ENCODE results near the gene CECR2.

The CECR2 gene

DNA sequence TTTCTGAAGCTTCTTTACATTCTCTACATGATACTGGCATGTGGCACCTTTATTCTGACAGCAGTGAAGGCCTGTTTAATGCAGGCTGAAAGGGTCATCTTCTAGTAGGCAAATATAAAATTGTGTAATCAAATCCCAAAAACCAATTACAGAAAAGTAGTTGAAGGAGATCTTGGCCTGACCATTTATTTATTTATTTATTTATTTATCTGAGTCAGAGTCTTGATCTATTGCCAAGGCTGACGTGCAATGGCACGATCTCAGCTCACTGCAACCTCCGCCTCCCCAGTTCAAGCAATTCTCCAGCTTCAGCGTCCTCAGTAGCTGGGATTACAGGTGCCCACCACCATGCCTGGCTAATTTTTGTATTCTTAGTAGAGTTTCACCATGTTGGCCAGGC lies 22.7 kb upstream of the CECR2 start:
- H3K27me3 ChIP-seq (ENCODE audit: insufficient read depth, low read length), result no peaks in the 10 kb centered on the region
- H2BK5ac ChIP-seq (ENCODE audit: low read depth, low read length, poor library complexity), result no peak overlapping the region
- H3K79me2 ChIP-seq (ENCODE audit: control insufficient read depth, insufficient read depth, low read length, poor library complexity), result no peaks in the 10 kb centered on the region
- H2AFZ ChIP-seq (ENCODE audit: insufficient read depth, low read length, poor library complexity), result no peak overlapping the region
- no peak overlapping the region for H3K4ac ChIP-seq (ENCODE audit: low read depth, low read length)
- H3K27ac ChIP-seq (ENCODE audit: low read depth, low read length), result no peak overlapping the region
- no peak for DNase-seq
- no peak overlapping the region for H4K12ac ChIP-seq (ENCODE audit: low read depth, low read length)
- H3K4me2 ChIP-seq (ENCODE audit: low read length), result no peak overlapping the region
- no peak overlapping the region for H2BK12ac ChIP-seq (ENCODE audit: low read length)
- no peak overlapping the region for H2AK5ac ChIP-seq (ENCODE audit: low read length)
- no peaks in the 10 kb centered on the region for H3K36me3 ChIP-seq (ENCODE audit: control insufficient read depth in 1 of 2, insufficient read depth in 2 of 2, low read length in 2 of 2)
- H3K18ac ChIP-seq (ENCODE audit: low read length), result no peak overlapping the region
- H3K9me3 ChIP-seq (ENCODE audit: insufficient read depth, low read depth, low read length), result no peaks in the 10 kb centered on the region
- WGBS (ENCODE audit: extremely low coverage, insufficient coverage, insufficient read length), result no CpG with 5 or more reads among the region's 4 CpGs
- no peak overlapping the region for H3K23ac ChIP-seq (ENCODE audit: low read length)
- peaks cover 0 to 3% of the 10 kb centered on the region in 2 experiments for H3K4me1 ChIP-seq (ENCODE audit: control insufficient read depth in 1 of 2, insufficient read depth in 2 of 2, low read length in 2 of 2)
- H3K79me1 ChIP-seq (ENCODE audit: low read length), result no peaks in the 10 kb centered on the region
- no peak overlapping the region for H2BK120ac ChIP-seq (ENCODE audit: insufficient read depth, low read length, poor library complexity)
- H4K8ac ChIP-seq (ENCODE audit: low read depth, low read length), result no peak overlapping the region
- H4K91ac ChIP-seq (ENCODE audit: low read depth, low read length), result no peak overlapping the region
- no peak overlapping the region for H3K4me3 ChIP-seq (ENCODE audit: low read depth, low read length)
- no peak overlapping the region for H3K14ac ChIP-seq (ENCODE audit: low read length)
- H3K9ac ChIP-seq (ENCODE audit: low read length), result no peak overlapping the region

- no peaks in the 10 kb centered on the region for H3K9me3 ChIP-seq (ENCODE audit: insufficient read depth, low read depth, low read length)
- no peak overlapping the region for H3K4me2 ChIP-seq (ENCODE audit: low read length)
- no peaks in the 10 kb centered on the region for H3K27me3 ChIP-seq (ENCODE audit: insufficient read depth, low read length)
- no peak overlapping the region for H3K27ac ChIP-seq (ENCODE audit: low read depth, low read length)
- H3K18ac ChIP-seq (ENCODE audit: low read length), result peak overlapping the region; percentile 0
- no peak overlapping the region for H3K4me3 ChIP-seq (ENCODE audit: low read depth, low read length)
- H3K4me1 ChIP-seq (ENCODE audit: control insufficient read depth in 1 of 2, insufficient read depth in 2 of 2, low read length in 2 of 2), result peaks cover 0 to 2% of the 10 kb centered on the region in 2 experiments
- H2AFZ ChIP-seq (ENCODE audit: insufficient read depth, low read length, poor library complexity), result no peak overlapping the region
- H3K14ac ChIP-seq (ENCODE audit: low read length), result no peak overlapping the region
- no peak overlapping the region for H2AK5ac ChIP-seq (ENCODE audit: low read length)
- peak overlapping the region; percentile 3 for H4K91ac ChIP-seq (ENCODE audit: low read depth, low read length)
- DNase-seq, result peak; percentile 94 to 98
- H2BK5ac ChIP-seq (ENCODE audit: low read depth, low read length, poor library complexity), result no peak overlapping the region
- H4K12ac ChIP-seq (ENCODE audit: low read depth, low read length), result no peak overlapping the region
- no peak overlapping the region for H3K23ac ChIP-seq (ENCODE audit: low read length)
- H3K79me2 ChIP-seq (ENCODE audit: control insufficient read depth, insufficient read depth, low read length, poor library complexity), result no peaks in the 10 kb centered on the region
- no peaks in the 10 kb centered on the region for H3K79me1 ChIP-seq (ENCODE audit: low read length)
- no peak overlapping the region for H3K4ac ChIP-seq (ENCODE audit: low read depth, low read length)
- no peak overlapping the region for H3K9ac ChIP-seq (ENCODE audit: low read length)
- peak overlapping the region; percentile 1 for H2BK12ac ChIP-seq (ENCODE audit: low read length)
- WGBS (ENCODE audit: extremely low coverage, insufficient coverage, insufficient read length), result no CpG with 5 or more reads among the region's 11 CpGs
- peak overlapping the region; percentile 2 for H2BK120ac ChIP-seq (ENCODE audit: insufficient read depth, low read length, poor library complexity)
- no peak overlapping the region for H4K8ac ChIP-seq (ENCODE audit: low read depth, low read length)
- H3K36me3 ChIP-seq (ENCODE audit: control insufficient read depth in 1 of 2, insufficient read depth in 2 of 2, low read length in 2 of 2), result no peaks in the 10 kb centered on the region
These were observed 21.5 kb upstream of the CECR2 start for GRCh38 chr22:17347724-17348123.

GRCh38 chr22:17348464-17349103 lies 20.7 kb upstream of the CECR2 start:
- Histone ChIP-seq H2AFZ (ENCODE audit: insufficient read depth, low read length, poor library complexity) (no peak overlapping the region), H3K18ac (ENCODE audit: low read length) (no peak overlapping the region), H3K4me3 (ENCODE audit: low read depth, low read length) (no peak overlapping the region), H3K36me3 (ENCODE audit: control insufficient read depth in 1 of 2, insufficient read depth in 2 of 2, low read length in 2 of 2) (no peaks in the 10 kb centered on the region), H3K9me3 (ENCODE audit: insufficient read depth, low read depth, low read length) (no peaks in the 10 kb centered on the region), H3K23ac (ENCODE audit: low read length) (no peak overlapping the region), H4K12ac (ENCODE audit: low read depth, low read length) (no peak overlapping the region), H3K9ac (ENCODE audit: low read length) (no peak overlapping the region), H3K14ac (ENCODE audit: low read length) (no peak overlapping the region), H4K8ac (ENCODE audit: low read depth, low read length) (no peak overlapping the region), H3K4ac (ENCODE audit: low read depth, low read length) (no peak overlapping the region), H3K4me2 (ENCODE audit: low read length) (no peak overlapping the region), H4K91ac (ENCODE audit: low read depth, low read length) (no peak overlapping the region), H2AK5ac (ENCODE audit: low read length) (no peak overlapping the region), H2BK5ac (ENCODE audit: low read depth, low read length, poor library complexity) (no peak overlapping the region), H3K27me3 (ENCODE audit: insufficient read depth, low read length) (no peaks in the 10 kb centered on the region), H3K79me2 (ENCODE audit: control insufficient read depth, insufficient read depth, low read length, poor library complexity) (no peaks in the 10 kb centered on the region), H2BK12ac (ENCODE audit: low read length) (no peak overlapping the region), H2BK120ac (ENCODE audit: insufficient read depth, low read length, poor library complexity) (no peak overlapping the region), H3K27ac (ENCODE audit: low read depth, low read length) (no peak overlapping the region), H3K4me1 (ENCODE audit: control insufficient read depth in 1 of 2, insufficient read depth in 2 of 2, low read length in 2 of 2) (no peaks in the 10 kb centered on the region), H3K79me1 (ENCODE audit: low read length) (no peaks in the 10 kb centered on the region)
- no CpG with 5 or more reads among the region's 14 CpGs for WGBS (ENCODE audit: extremely low coverage, insufficient coverage, insufficient read length)
- peak in 1 of 2 donors; percentile 44 for DNase-seq

GRCh38 chr22:17349172-17349571 lies 20.1 kb upstream of the CECR2 start:
- Histone ChIP-seq H2BK5ac (ENCODE audit: low read depth, low read length, poor library complexity) (no peak overlapping the region), H3K9ac (ENCODE audit: low read length) (no peak overlapping the region), H3K27ac (ENCODE audit: low read depth, low read length) (no peak overlapping the region), H3K79me1 (ENCODE audit: low read length) (no peaks in the 10 kb centered on the region), H2AFZ (ENCODE audit: insufficient read depth, low read length, poor library complexity) (no peak overlapping the region), H3K4me2 (ENCODE audit: low read length) (no peak overlapping the region), H3K36me3 (ENCODE audit: control insufficient read depth in 1 of 2, insufficient read depth in 2 of 2, low read length in 2 of 2) (no peaks in the 10 kb centered on the region), H3K14ac (ENCODE audit: low read length) (no peak overlapping the region), H3K9me3 (ENCODE audit: insufficient read depth, low read depth, low read length) (no peaks in the 10 kb centered on the region), H3K4ac (ENCODE audit: low read depth, low read length) (no peak overlapping the region), H2AK5ac (ENCODE audit: low read length) (no peak overlapping the region), H3K23ac (ENCODE audit: low read length) (no peak overlapping the region), H3K79me2 (ENCODE audit: control insufficient read depth, insufficient read depth, low read length, poor library complexity) (no peaks in the 10 kb centered on the region), H4K8ac (ENCODE audit: low read depth, low read length) (no peak overlapping the region), H3K4me1 (ENCODE audit: control insufficient read depth in 1 of 2, insufficient read depth in 2 of 2, low read length in 2 of 2) (no peaks in the 10 kb centered on the region), H3K27me3 (ENCODE audit: insufficient read depth, low read length) (no peaks in the 10 kb centered on the region), H3K18ac (ENCODE audit: low read length) (no peak overlapping the region), H2BK120ac (ENCODE audit: insufficient read depth, low read length, poor library complexity) (no peak overlapping the region), H2BK12ac (ENCODE audit: low read length) (no peak overlapping the region), H3K4me3 (ENCODE audit: low read depth, low read length) (no peak overlapping the region), H4K12ac (ENCODE audit: low read depth, low read length) (no peak overlapping the region), H4K91ac (ENCODE audit: low read depth, low read length) (no peak overlapping the region)
- no peak for DNase-seq
- WGBS (ENCODE audit: extremely low coverage, insufficient coverage, insufficient read length), result no CpG with 5 or more reads among the region's 10 CpGs
